Peyer's patch (tissue), 4 donors: ENCODE measurements around the gene PELI3. TPM values are rescaled to one million over a fixed set of nuclear protein-coding genes. Genes with fewer than 3 reads are reported as not detected.

Experiments used
- DNase-seq, 3 donors: peaks; one replicate each; pipeline ENCODE4 v3.0.0-alpha.2; 2017 to 2019
- H3K27ac ChIP-seq, 4 donors: fragments of 200-600 bp; sonication (generic); one replicate each; pipeline ENCODE4 v1.5.1; 2016 to 2019
- H3K27me3 ChIP-seq, 2 donors: fragments of 200-600 bp; sonication (generic); one replicate each; pipeline ENCODE4 v1.5.1; 2019
- H3K36me3 ChIP-seq, 3 donors: fragments of 200-600 bp; sonication (generic); one replicate each; pipeline ENCODE4 v1.5.1; 2016 to 2019
- H3K4me1 ChIP-seq, 4 donors: fragments of 200-600 bp; sonication (generic); one replicate each; pipeline ENCODE4 v1.5.1; 2016 to 2019
- H3K4me3 ChIP-seq, 4 donors: fragments of 200-600 bp; sonication (generic); 1 replicate in 3 of 4; 2 replicates in 1 of 4; pipeline ENCODE4 v1.5.1; 2016 to 2019; ENCODE audit warnings: mild to moderate bottlenecking in 1 of 4
- H3K9me3 ChIP-seq, 4 donors: fragments of 200-600 bp; sonication (generic); one replicate each; pipeline ENCODE4 v1.5.1; 2016 to 2019; ENCODE audit warnings: mild to moderate bottlenecking in 1 of 4
- POLR2A ChIP-seq, 2 donors: fragments of 450-650 bp; IDR thresholded peaks; one replicate each; pipeline ENCODE4 v1.5.1; 2017; ENCODE audit warnings: antibody characterized with exemption in 2 of 2, mild to moderate bottlenecking in 2 of 2, moderate library complexity in 2 of 2
- total RNA-seq, 4 donors: library from RNA; depleted of rRNA; stranded (reverse); fragments of >200 nt; gene quantifications; one replicate each; pipeline ENCODE4 v1.1.0, GENCODE V29; 2016
- TF ChIP-seq, protein P1 (sequence below), 6 experiments: fragments of 450-650 bp in 4 of 6; fragments of 200-600 bp in 2 of 6; sonication (generic) in 1 of 6; IDR thresholded peaks; one replicate each; pipeline ENCODE4 v1.5.1; 2017 to 2019; ENCODE audit warnings: antibody characterized with exemption in 6 of 6, mild to moderate bottlenecking in 3 of 6, moderate library complexity in 1 of 6

PELI3 gene
- total RNA-seq, 4 donors from 2014 or later: 5.6 to 11.6 (median 10.0) TPM

DNA sequence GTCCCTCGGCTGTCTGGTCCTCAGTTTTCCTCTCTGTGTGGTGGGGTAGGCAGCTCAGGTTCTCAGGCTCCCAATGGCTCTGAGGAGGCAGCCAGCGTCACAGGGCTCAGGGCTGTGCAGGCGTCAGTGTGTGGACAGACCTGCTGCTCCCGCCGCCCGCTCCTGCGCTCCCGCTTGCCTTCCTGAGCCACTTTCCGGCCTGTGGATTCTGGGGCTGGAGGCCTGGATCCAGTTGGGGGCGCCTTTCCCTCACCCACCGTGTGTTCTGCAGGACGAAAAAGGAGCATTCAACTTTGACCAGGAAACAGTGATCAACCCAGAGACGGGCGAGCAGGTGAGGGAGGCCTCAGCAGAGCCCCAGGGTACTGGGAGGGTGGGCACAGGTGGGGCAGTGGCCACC is 28.2 kb downstream of the PELI3 start:
- DNase-seq: no peak
- H3K9me3 ChIP-seq: no peaks in the 10 kb centered on the region
- no peaks in the 10 kb centered on the region for H3K27me3 ChIP-seq
- no peak overlapping the region for H3K27ac ChIP-seq
- H3K36me3 ChIP-seq: peaks cover 0 to 65% (median 0%) of the 10 kb centered on the region in 3 donors
- H3K4me1 ChIP-seq: peaks cover 0 to 9% (median 0%) of the 10 kb centered on the region in 4 donors
- H3K4me3 ChIP-seq: no peak overlapping the region
- TF ChIP-seq POLR2A (IDR thresholded peaks at IDR 0.05): no peak
- TF ChIP-seq, protein P1, sequence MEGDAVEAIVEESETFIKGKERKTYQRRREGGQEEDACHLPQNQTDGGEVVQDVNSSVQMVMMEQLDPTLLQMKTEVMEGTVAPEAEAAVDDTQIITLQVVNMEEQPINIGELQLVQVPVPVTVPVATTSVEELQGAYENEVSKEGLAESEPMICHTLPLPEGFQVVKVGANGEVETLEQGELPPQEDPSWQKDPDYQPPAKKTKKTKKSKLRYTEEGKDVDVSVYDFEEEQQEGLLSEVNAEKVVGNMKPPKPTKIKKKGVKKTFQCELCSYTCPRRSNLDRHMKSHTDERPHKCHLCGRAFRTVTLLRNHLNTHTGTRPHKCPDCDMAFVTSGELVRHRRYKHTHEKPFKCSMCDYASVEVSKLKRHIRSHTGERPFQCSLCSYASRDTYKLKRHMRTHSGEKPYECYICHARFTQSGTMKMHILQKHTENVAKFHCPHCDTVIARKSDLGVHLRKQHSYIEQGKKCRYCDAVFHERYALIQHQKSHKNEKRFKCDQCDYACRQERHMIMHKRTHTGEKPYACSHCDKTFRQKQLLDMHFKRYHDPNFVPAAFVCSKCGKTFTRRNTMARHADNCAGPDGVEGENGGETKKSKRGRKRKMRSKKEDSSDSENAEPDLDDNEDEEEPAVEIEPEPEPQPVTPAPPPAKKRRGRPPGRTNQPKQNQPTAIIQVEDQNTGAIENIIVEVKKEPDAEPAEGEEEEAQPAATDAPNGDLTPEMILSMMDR (IDR thresholded peaks at IDR 0.05): no peak

DNA sequence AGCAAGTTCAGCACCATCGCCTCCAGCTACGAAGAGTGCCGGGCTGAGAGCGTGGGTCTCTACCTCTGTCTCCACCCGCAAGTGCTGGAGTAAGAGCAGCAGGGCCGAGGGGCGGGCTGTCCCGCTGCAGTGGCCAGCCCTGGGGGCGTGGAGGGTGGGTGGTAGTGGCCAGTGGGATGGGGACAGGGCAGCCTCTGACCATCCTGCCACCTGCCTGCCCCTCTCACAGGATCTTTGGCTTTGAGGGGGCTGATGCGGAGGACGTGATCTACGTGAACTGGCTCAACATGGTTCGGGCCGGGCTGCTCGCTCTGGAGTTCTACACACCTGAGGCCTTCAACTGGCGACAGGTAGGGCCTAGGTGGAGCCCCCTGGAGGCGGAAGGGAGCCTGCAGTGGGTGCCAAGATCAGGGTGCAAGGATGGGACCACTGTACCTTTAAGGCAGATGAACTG is 28.7 kb downstream of the PELI3 start:
- H3K27me3 ChIP-seq: no peaks in the 10 kb centered on the region
- no peaks in the 10 kb centered on the region for H3K9me3 ChIP-seq
- no peak for DNase-seq
- H3K27ac ChIP-seq: no peak overlapping the region
- no peak for TF ChIP-seq POLR2A (IDR thresholded peaks at IDR 0.05)
- TF ChIP-seq, protein P1 (IDR thresholded peaks at IDR 0.05): no peak
- H3K4me3 ChIP-seq: no peak overlapping the region
- peaks cover 0 to 69% (median 0%) of the 10 kb centered on the region in 3 donors for H3K36me3 ChIP-seq
- peaks cover 0 to 9% (median 0%) of the 10 kb centered on the region in 4 donors for H3K4me1 ChIP-seq

DNA sequence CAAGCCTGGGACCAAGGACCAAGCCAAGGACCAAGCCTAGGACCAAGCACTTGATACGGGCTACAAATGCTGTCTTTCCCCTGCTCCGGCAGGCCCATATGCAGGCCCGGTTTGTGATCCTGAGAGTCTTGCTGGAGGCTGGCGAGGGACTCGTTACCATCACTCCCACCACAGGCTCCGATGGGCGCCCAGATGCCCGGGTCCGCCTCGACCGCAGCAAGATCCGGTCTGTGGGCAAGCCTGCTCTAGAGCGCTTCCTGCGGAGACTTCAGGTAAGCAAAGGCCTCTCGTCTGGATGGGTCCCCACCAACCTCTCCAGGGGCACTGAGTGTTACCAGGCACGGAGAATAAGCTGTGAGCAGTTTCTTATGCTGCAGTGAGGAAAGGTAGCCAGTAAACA is 30.5 kb downstream of the PELI3 start:
- Histone ChIP-seq H3K9me3 (no peaks in the 10 kb centered on the region), H3K27me3 (no peaks in the 10 kb centered on the region), H3K4me3 (no peak overlapping the region), H3K36me3 (peaks cover 0 to 64% (median 0%) of the 10 kb centered on the region in 3 donors), H3K4me1 (peaks cover 0 to 9% (median 0%) of the 10 kb centered on the region in 4 donors), H3K27ac (no peak overlapping the region)
- no peak for TF ChIP-seq POLR2A (IDR thresholded peaks at IDR 0.05)
- TF ChIP-seq, protein P1 (IDR thresholded peaks at IDR 0.05): no peak
- no peak for DNase-seq

DNA sequence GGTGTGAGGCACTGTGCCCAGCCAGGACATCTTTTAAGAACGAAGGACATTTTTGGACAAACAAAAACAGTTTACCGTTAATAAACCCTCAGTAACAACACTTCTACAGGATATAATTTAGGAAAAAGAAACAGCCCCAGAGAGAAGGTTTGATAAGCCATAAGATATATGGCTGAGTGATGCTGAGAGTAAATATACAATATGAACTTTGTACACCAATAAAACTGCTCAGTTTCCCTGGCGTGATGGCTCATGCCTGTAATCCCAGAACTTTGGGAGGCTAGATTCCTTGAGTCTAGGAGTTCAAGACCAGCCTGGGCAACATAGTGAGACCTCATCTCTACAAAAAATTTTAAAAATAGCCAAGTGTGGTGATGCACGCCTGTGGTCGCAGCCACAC is 31.8 kb downstream of the PELI3 start:
- peaks cover 0 to 4% (median 0%) of the 10 kb centered on the region in 4 donors for H3K4me1 ChIP-seq
- H3K27ac ChIP-seq: no peak overlapping the region
- DNase-seq: no peak
- no peak overlapping the region for H3K4me3 ChIP-seq
- H3K27me3 ChIP-seq: no peaks in the 10 kb centered on the region
- no peaks in the 10 kb centered on the region for H3K9me3 ChIP-seq
- H3K36me3 ChIP-seq: peaks cover 0 to 59% (median 0%) of the 10 kb centered on the region in 3 donors
- no peak for TF ChIP-seq POLR2A (IDR thresholded peaks at IDR 0.05)
- TF ChIP-seq, protein P1 (IDR thresholded peaks at IDR 0.05): no peak

DNA sequence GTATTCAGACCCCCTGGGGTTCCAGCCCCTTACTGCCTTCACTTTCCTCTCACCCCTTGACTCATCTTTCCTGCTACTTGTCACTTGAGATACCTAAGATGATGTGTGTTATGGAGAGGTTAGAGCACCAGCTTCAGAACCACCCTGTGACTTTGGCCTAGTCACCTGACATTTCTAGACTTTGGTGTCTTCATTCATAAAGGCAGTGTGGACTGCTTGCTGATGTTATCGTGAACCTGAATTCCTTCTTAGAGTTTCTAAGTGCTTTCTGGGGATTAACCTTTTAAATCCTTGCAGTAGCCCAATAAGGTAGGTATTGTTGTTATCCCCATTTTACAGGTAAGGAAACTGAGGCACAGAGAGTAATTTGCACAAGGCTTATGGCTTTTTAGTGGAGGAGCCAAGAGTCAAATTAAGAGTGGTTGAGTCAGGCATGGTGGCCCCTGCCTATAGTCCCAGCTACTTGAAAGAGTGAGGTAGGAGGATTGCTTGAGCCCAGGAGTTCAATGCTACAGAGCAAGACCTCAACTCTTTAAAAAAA is 38.6 kb downstream of the PELI3 start:
- DNase-seq: no peak
- no peaks in the 10 kb centered on the region for H3K27me3 ChIP-seq
- no peaks in the 10 kb centered on the region for H3K9me3 ChIP-seq
- H3K36me3 ChIP-seq: peaks cover 0 to 42% (median 0%) of the 10 kb centered on the region in 3 donors
- no peak overlapping the region for H3K4me3 ChIP-seq
- H3K27ac ChIP-seq: no peak overlapping the region
- H3K4me1 ChIP-seq: peaks cover 0 to 4% (median 0%) of the 10 kb centered on the region in 4 donors
- TF ChIP-seq POLR2A (IDR thresholded peaks at IDR 0.05): no peak
- TF ChIP-seq, protein P1 (IDR thresholded peaks at IDR 0.05): no peak
